ENCODE data around the gene ITGAV.

Gene ITGAV

DNA sequence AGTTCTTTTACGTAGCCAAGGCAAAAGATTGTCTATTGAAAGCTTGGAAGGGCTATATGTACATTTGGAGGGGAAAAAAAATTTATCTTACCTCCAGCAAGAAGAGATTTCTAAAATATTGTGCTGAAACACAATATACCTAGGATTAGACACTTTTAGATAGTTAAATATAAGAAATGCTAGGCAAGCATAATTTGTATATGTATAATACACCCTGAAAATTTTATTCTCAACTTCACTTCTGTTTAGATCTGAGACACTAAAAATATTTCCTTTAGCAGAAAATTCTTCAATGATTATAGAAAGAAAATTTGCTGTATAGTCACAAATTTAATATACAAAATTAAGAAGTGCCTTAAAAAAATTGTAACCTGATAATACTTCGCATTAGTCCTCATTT, 42.6 kb downstream of the ITGAV start:
- no peak for TF ChIP-seq TAF1 (IDR thresholded peaks at IDR 0.05; ENCODE audit: low read depth)
- TF ChIP-seq, protein P1, sequence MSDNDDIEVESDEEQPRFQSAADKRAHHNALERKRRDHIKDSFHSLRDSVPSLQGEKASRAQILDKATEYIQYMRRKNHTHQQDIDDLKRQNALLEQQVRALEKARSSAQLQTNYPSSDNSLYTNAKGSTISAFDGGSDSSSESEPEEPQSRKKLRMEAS (IDR thresholded peaks at IDR 0.05) = no peak
- TF ChIP-seq YY1 (IDR thresholded peaks at IDR 0.05; ENCODE audit: low read depth) = no peak
- no peak for TF ChIP-seq FOXM1 (IDR thresholded peaks at IDR 0.05; ENCODE audit: borderline replicate concordance, low read depth)
- no peak for TF ChIP-seq CEBPB (IDR thresholded peaks at IDR 0.05)
- TF ChIP-seq CREB1 (IDR thresholded peaks at IDR 0.05; ENCODE audit: low read depth) = no peak
- TF ChIP-seq, protein P2, sequence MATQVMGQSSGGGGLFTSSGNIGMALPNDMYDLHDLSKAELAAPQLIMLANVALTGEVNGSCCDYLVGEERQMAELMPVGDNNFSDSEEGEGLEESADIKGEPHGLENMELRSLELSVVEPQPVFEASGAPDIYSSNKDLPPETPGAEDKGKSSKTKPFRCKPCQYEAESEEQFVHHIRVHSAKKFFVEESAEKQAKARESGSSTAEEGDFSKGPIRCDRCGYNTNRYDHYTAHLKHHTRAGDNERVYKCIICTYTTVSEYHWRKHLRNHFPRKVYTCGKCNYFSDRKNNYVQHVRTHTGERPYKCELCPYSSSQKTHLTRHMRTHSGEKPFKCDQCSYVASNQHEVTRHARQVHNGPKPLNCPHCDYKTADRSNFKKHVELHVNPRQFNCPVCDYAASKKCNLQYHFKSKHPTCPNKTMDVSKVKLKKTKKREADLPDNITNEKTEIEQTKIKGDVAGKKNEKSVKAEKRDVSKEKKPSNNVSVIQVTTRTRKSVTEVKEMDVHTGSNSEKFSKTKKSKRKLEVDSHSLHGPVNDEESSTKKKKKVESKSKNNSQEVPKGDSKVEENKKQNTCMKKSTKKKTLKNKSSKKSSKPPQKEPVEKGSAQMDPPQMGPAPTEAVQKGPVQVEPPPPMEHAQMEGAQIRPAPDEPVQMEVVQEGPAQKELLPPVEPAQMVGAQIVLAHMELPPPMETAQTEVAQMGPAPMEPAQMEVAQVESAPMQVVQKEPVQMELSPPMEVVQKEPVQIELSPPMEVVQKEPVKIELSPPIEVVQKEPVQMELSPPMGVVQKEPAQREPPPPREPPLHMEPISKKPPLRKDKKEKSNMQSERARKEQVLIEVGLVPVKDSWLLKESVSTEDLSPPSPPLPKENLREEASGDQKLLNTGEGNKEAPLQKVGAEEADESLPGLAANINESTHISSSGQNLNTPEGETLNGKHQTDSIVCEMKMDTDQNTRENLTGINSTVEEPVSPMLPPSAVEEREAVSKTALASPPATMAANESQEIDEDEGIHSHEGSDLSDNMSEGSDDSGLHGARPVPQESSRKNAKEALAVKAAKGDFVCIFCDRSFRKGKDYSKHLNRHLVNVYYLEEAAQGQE (IDR thresholded peaks at IDR 0.05; ENCODE audit: low read depth) = no peak

DNA sequence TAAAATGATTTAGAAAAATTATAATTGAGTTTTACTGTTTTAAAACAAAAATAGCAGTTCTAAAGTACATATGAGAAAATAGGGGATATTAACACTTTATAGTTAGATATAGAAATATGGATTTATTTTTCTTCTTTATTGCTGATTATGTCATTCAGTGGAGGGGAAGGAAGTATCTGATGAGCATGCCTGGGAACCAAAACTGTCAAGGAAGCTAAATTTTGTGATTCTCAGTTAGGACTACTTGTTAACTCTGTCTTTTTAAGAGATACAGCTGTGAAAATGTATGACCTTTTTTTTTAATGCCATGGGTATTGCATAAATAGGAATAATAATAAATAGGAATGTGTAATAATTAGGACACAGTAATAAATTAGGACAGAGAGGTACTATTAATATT, 44.8 kb downstream of the ITGAV start:
- no peak for TF ChIP-seq YY1 (IDR thresholded peaks at IDR 0.05; ENCODE audit: low read depth)
- no peak for TF ChIP-seq NFIC (IDR thresholded peaks at IDR 0.05)
- TF ChIP-seq TEAD4 (IDR thresholded peaks at IDR 0.05) = no peak
- TF ChIP-seq TCF12 (IDR thresholded peaks at IDR 0.05; ENCODE audit: low read depth) = no peak
- no peak for TF ChIP-seq TAF1 (IDR thresholded peaks at IDR 0.05; ENCODE audit: low read depth)
- TF ChIP-seq CREB1 (IDR thresholded peaks at IDR 0.05; ENCODE audit: low read depth) = no peak
- no peak for TF ChIP-seq FOXM1 (IDR thresholded peaks at IDR 0.05; ENCODE audit: borderline replicate concordance, low read depth)
- TF ChIP-seq EP300 (IDR thresholded peaks at IDR 0.05; ENCODE audit: borderline replicate concordance) = no peak
- no peak for TF ChIP-seq RAD21 (IDR thresholded peaks at IDR 0.05; ENCODE audit: low read depth)
- TF ChIP-seq ZBTB7A (IDR thresholded peaks at IDR 0.05; ENCODE audit: low read depth) = no peak
- TF ChIP-seq EGR1 (IDR thresholded peaks at IDR 0.05) = no peak
- no peak for TF ChIP-seq CEBPB (IDR thresholded peaks at IDR 0.05)
- TF ChIP-seq, protein P3, sequence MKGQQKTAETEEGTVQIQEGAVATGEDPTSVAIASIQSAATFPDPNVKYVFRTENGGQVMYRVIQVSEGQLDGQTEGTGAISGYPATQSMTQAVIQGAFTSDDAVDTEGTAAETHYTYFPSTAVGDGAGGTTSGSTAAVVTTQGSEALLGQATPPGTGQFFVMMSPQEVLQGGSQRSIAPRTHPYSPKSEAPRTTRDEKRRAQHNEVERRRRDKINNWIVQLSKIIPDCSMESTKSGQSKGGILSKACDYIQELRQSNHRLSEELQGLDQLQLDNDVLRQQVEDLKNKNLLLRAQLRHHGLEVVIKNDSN (IDR thresholded peaks at IDR 0.05) = no peak
- TF ChIP-seq, protein P1 (IDR thresholded peaks at IDR 0.05) = no peak
- TF ChIP-seq, protein P2 (IDR thresholded peaks at IDR 0.05; ENCODE audit: low read depth) = no peak

DNA sequence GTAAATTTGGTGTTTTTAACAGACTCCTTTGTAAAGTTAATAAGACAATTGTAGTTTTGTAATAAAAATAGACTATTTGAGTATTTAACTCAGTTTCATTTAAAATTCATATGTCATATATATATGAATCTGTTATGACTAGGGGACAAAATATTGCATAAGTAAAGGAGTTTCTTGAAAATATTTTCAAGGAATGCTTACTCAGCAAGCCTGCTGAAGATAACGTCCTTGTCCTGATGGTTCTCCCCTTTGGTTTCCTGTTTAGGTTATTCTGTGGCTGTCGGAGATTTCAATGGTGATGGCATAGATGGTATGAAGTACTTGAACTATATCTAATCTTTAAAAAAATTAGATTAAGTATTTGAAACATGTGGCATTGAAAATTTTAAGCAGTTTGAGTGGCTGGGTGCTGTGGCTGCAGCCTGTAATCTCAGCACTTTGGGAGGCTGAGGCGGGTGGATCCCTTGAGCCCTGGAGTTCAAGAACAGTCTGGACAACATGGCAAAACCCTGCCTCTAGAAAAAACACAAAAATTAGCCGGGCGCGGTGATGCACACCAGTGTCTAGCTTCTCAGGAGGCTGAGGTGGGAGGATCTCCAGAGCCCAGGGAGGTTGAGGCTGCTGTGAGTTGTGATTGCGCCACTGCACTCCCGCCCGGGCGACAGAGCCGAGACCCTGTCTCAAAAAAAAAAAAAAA, 47.1 kb downstream of the ITGAV start:
- TF ChIP-seq TEAD4 (IDR thresholded peaks at IDR 0.05) = no peak
- TF ChIP-seq, protein P3 (IDR thresholded peaks at IDR 0.05) = no peak
- TF ChIP-seq, protein P2 (IDR thresholded peaks at IDR 0.05; ENCODE audit: low read depth) = no peak
- TF ChIP-seq EP300 (IDR thresholded peaks at IDR 0.05; ENCODE audit: borderline replicate concordance) = no peak
- no peak for TF ChIP-seq ZBTB7A (IDR thresholded peaks at IDR 0.05; ENCODE audit: low read depth)
- TF ChIP-seq TAF1 (IDR thresholded peaks at IDR 0.05; ENCODE audit: low read depth) = no peak

DNA sequence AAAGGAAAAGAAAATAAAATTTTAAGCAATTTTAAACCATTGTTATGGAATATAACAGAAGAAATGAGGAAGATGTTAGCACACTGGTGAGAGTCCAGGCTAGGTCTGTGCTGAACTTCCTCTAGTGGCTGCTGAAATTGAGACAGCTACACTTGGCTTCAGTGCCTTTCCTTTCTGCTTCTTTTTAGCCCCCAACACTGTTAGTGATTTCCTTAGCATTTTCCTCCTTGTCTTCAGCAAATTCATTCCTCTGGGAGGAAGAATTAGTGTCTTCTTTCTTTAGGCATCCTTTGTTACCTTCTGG, 47.6 kb downstream of the ITGAV start:
- TF ChIP-seq FOXM1 (IDR thresholded peaks at IDR 0.05; ENCODE audit: borderline replicate concordance, low read depth) (no peak), CREB1 (IDR thresholded peaks at IDR 0.05; ENCODE audit: low read depth) (no peak), NFIC (IDR thresholded peaks at IDR 0.05) (no peak), EP300 (IDR thresholded peaks at IDR 0.05; ENCODE audit: borderline replicate concordance) (no peak), RAD21 (IDR thresholded peaks at IDR 0.05; ENCODE audit: low read depth) (no peak), ZBTB7A (IDR thresholded peaks at IDR 0.05; ENCODE audit: low read depth) (no peak), EGR1 (IDR thresholded peaks at IDR 0.05) (no peak), TCF12 (IDR thresholded peaks at IDR 0.05; ENCODE audit: low read depth) (no peak), CEBPB (IDR thresholded peaks at IDR 0.05) (no peak), TEAD4 (IDR thresholded peaks at IDR 0.05) (no peak), YY1 (IDR thresholded peaks at IDR 0.05; ENCODE audit: low read depth) (no peak), TAF1 (IDR thresholded peaks at IDR 0.05; ENCODE audit: low read depth) (no peak)
- TF ChIP-seq, protein P2 (IDR thresholded peaks at IDR 0.05; ENCODE audit: low read depth) = no peak
- TF ChIP-seq, protein P1 (IDR thresholded peaks at IDR 0.05) = no peak
- TF ChIP-seq, protein P3 (IDR thresholded peaks at IDR 0.05) = no peak

Measured in Ishikawa (cell line).